Measurements from ENCODE around the gene TRAM2. TPM values are rescaled to one million over a fixed set of nuclear protein-coding genes. Genes with fewer than 3 reads are reported as not detected.

TRAM2 gene
- total and polyA plus RNA-seq, 2 of the 8 experiments (the other 6 are each of a cell fraction or from before 2014, with no cell fraction given): 9.0 to 21.4 TPM

- Histone ChIP-seq H4K91ac (replicated peaks; ENCODE audit: insufficient read length, low read length) (no peak overlapping the region), H3K18ac (ENCODE audit: extremely low read depth, low read length) (no peak overlapping the region), H2AFZ (ENCODE audit: low read length) (peak overlapping the region; percentile 98), H3K79me2 (ENCODE audit: control insufficient read depth in 1 of 2, insufficient read depth in 2 of 2, low read length in 2 of 2) (no peaks in the 10 kb centered on the region), H3K9me3 (ENCODE audit: insufficient read depth in 2 of 2, low read depth in 1 of 2, low read length in 1 of 2) (no peaks in the 10 kb centered on the region), H3K4me2 (ENCODE audit: insufficient read depth in 1 of 2, low read depth in 2 of 2, low read length in 2 of 2) (peak overlapping the region; percentile 16 to 54; a peak in 3 of 4 replicates), H3K4me1 (replicated peaks in 1 of 4; ENCODE audit: control insufficient read depth in 3 of 4, insufficient read depth in 4 of 4, low read length in 3 of 4) (peaks cover 0 to 4% (median 2%) of the 10 kb centered on the region in 4 experiments; a peak in 5 of 7 replicates), H2BK5ac (ENCODE audit: low read depth, low read length) (no peak overlapping the region), H3K79me1 (ENCODE audit: low read depth, low read length) (no peaks in the 10 kb centered on the region), H2AK5ac (ENCODE audit: low read depth, low read length) (no peak overlapping the region), H2BK12ac (ENCODE audit: low read depth, low read length) (0 out of 2 replicates have a peak overlapping the region, but pooled peaks have one; percentile 11), H3K27me3 (replicated peaks in 1 of 4; ENCODE audit: control insufficient read depth in 3 of 4, extremely low read depth in 1 of 4, insufficient read depth in 3 of 4, low read length in 3 of 4) (no peaks in the 10 kb centered on the region; a peak in 1 of 7 replicates), H4K8ac (ENCODE audit: extremely low read depth, insufficient read depth, low read length) (peak overlapping the region; percentile 86; the same call in 1 of the 2 replicates), H3K23me2 (ENCODE audit: low read depth, low read length) (no peaks in the 10 kb centered on the region), H3K9ac (replicated peaks in 1 of 4; ENCODE audit: extremely low read depth in 1 of 4, low read depth in 3 of 4, low read length in 3 of 4) (no peak overlapping the region; a peak in 2 of 7 replicates), H3K56ac (replicated peaks; ENCODE audit: insufficient read length, low read depth, low read length) (no peak overlapping the region), H4K5ac (ENCODE audit: insufficient read length, low read depth, low read length) (no peak overlapping the region), H3K14ac (ENCODE audit: insufficient read length) (no peak overlapping the region), H3K27ac (ENCODE audit: low read depth, low read length) (no peak overlapping the region), H3K23ac (ENCODE audit: insufficient read length) (no peak overlapping the region), H3K36me3 (ENCODE audit: control insufficient read depth in 2 of 4, insufficient read depth in 4 of 4, low read length in 3 of 4) (no peaks in the 10 kb centered on the region), H2BK15ac (ENCODE audit: low read length) (0 out of 2 replicates have a peak overlapping the region, but pooled peaks have one; percentile 77), H2BK120ac (replicated peaks; ENCODE audit: low read depth, low read length) (no peak overlapping the region), H4K20me1 (replicated peaks in 1 of 2; ENCODE audit: control insufficient read depth in 1 of 2, insufficient read depth in 2 of 2, low read length in 2 of 2) (no peaks in the 10 kb centered on the region), H3K4me3 (ENCODE audit: extremely low read depth in 1 of 4, insufficient read depth in 2 of 4, low read depth in 3 of 4, low read length in 4 of 4) (peak overlapping the region in 1 of 4 experiments; percentile 13; a peak in 1 of 8 replicates), H3K4ac (replicated peaks; ENCODE audit: insufficient read length, low read depth, low read length) (no peak overlapping the region), H2BK20ac (ENCODE audit: low read length) (no peak overlapping the region)
- peak; percentile 58 to 87 for DNase-seq (ENCODE audit: low read depth in 1 of 2, low spot score in 2 of 2)
- WGBS, 2 experiments (ENCODE audit: extremely low coverage in 1 of 2, insufficient coverage in 1 of 2, insufficient read length in 1 of 2, insufficient replicate concordance in 2 of 2, low coverage in 1 of 2, low lambda C conversion rate in 2 of 2, missing lambda C conversion rate in 1 of 2): 28% methylated on average over 12 of the region's 12 CpGs; no CpG with 5 or more reads in 1 of the 2 experiments
- ChIA-PET CTCF (ENCODE audit: partially characterized antibody) (interaction anchor here (0.8 to 6.8 kb wide), 44 partner anchors 9 to 397 kb away, joined by 3 to 85 read pairs (median 6); partner anchors contain the start of genes EFHC1, GSTA4 and TRAM2), POLR2A (ENCODE audit: partially characterized antibody) (interaction anchor here (2.0 to 2.4 kb wide), 2 partner anchors 22 to 313 kb away, joined by 4 to 17 read pairs; partner anchors contain the start of gene TRAM2)
- no peak for FAIRE-seq
- TF ChIP-seq RAD21 (IDR thresholded peaks at IDR 0.05 in 1 of 2, conservative IDR thresholded peaks at IDR 0.05 in 1 of 2; ENCODE audit: low read depth in 2 of 2, low read length in 2 of 2) (peak; percentile 66 to 76), CEBPB (IDR thresholded peaks at IDR 0.05; ENCODE audit: low read depth, low read length) (no peak), POU5F1 (IDR thresholded peaks at IDR 0.05; ENCODE audit: low read depth, low read length) (0 out of 2 replicates have a peak, but pooled peaks have one; percentile 6), SUZ12 (IDR thresholded peaks at IDR 0.05; ENCODE audit: low read length) (no peak), SIN3A (conservative IDR thresholded peaks at IDR 0.05 in 1 of 2, IDR thresholded peaks at IDR 0.05 in 1 of 2; ENCODE audit: low read depth in 1 of 2, low read length in 2 of 2) (peak in 1 of 2 experiments; percentile 86; a peak in 2 of 4 replicates), TBP (IDR thresholded peaks at IDR 0.05; ENCODE audit: low read depth, low read length) (peak; percentile 55; the same call in 1 of the 2 replicates), EP300 (IDR thresholded peaks at IDR 0.05; ENCODE audit: borderline replicate concordance in 1 of 2, low read depth in 2 of 2, low read length in 2 of 2) (peak in 1 of 2 experiments; percentile 44; a peak in 1 of 3 replicates), JUND (IDR thresholded peaks at IDR 0.05; ENCODE audit: low read length) (0 out of 2 replicates have a peak, but pooled peaks have one; percentile 37), RNF2 (IDR thresholded peaks at IDR 0.05; ENCODE audit: borderline replicate concordance, low read depth, low read length, missing control alignments, poor library complexity, severe bottlenecking) (no peak), TEAD4 (IDR thresholded peaks at IDR 0.05; ENCODE audit: low read depth, low read length) (no peak)
Observed at GRCh38 chr6:52598123-52598823, 21.4 kb upstream of the TRAM2 start.
